SU-DHL-6 (cell line): Measurements from ENCODE around the gene TMEM109.

Experiments
- H2AFZ ChIP-seq: fragments of 200-600 bp; sonication (generic); 2 replicates; pipeline ENCODE4 v1.6.1; 2014; ENCODE audit warnings: low read depth, mild to moderate bottlenecking, moderate library complexity, mixed read lengths, antibody characterized with exemption, low read length; ENCODE audit not compliant: severe bottlenecking
- H3F3A ChIP-seq: fragments of 200-600 bp; shearing (Covaris generic); 2 replicates; pipeline ENCODE4 v1.6.0; 2016; ENCODE audit warnings: antibody characterized with exemption, mild to moderate bottlenecking; ENCODE audit not compliant: insufficient read depth
- H3K27ac ChIP-seq: fragments of 200-600 bp; sonication (generic); 2 replicates; pipeline ENCODE4 v1.5.1; 2016; ENCODE audit warnings: low read depth, mild to moderate bottlenecking, low read length, moderate library complexity, mixed read lengths
- H3K27me3 ChIP-seq: fragments of 200-600 bp; sonication (generic), shearing (Covaris generic); 2 replicates; pipeline ENCODE4 v1.6.0; 2014; ENCODE audit warnings: mild to moderate bottlenecking, low read length
- H3K36me3 ChIP-seq: fragments of 200-600 bp; sonication (generic); 2 replicates; pipeline ENCODE4 v1.6.1; 2014; ENCODE audit warnings: mild to moderate bottlenecking, low read length, mixed read lengths
- H3K4me2 ChIP-seq: fragments of 300-600, 200-600 bp; shearing (Covaris generic), sonication (generic); 2 replicates; pipeline ENCODE4 v1.6.0; 2014; ENCODE audit warnings: low read length, low read depth, mild to moderate bottlenecking; ENCODE audit not compliant: poor library complexity, severe bottlenecking
- H3K4me3 ChIP-seq: fragments of 200-600 bp; sonication (generic); 2 replicates; pipeline ENCODE4 v1.5.1; 2014; ENCODE audit warnings: antibody characterized with exemption, low read length, mild to moderate bottlenecking, mixed read lengths; ENCODE audit not compliant: insufficient read depth, poor library complexity, severe bottlenecking
- H3K79me2 ChIP-seq: fragments of 200-600 bp; sonication (generic); 2 replicates; pipeline ENCODE4 v1.6.1; 2014; ENCODE audit warnings: mild to moderate bottlenecking, low read length, moderate library complexity; ENCODE audit not compliant: insufficient read depth
- H3K9ac ChIP-seq: fragments of 200-600 bp; sonication (generic); 2 replicates; pipeline ENCODE4 v1.7.0; 2014; ENCODE audit warnings: mild to moderate bottlenecking, low read length
- H3K9me2 ChIP-seq: fragments of 200-600 bp; sonication (generic); replicated peaks from 2 replicates; pipeline ENCODE4 v1.6.1; 2014; ENCODE audit warnings: low read length; ENCODE audit not compliant: insufficient read depth
- H3K9me3 ChIP-seq: fragments of 200-600 bp; sonication (generic); 2 replicates; pipeline ENCODE4 v1.6.1; 2014; ENCODE audit warnings: low read length, mixed read lengths; ENCODE audit not compliant: insufficient read depth
- H4K20me1 ChIP-seq: fragments of 200-600 bp; sonication (generic); 2 replicates; pipeline ENCODE4 v1.6.1; 2014; ENCODE audit warnings: low read depth, mild to moderate bottlenecking, antibody characterized with exemption, low read length, moderate library complexity, mixed read lengths
- EZH2phosphoT487 ChIP-seq: fragments of 200-600 bp; sonication (generic), shearing (Covaris generic); conservative IDR thresholded peaks from 2 replicates; pipeline ENCODE4 v1.6.1; 2018; ENCODE audit warnings: mild to moderate bottlenecking, antibody characterized with exemption, low read length, moderate library complexity, mixed read lengths
- TF ChIP-seq, protein P1 (sequence below): fragments of 200-600 bp; sonication (generic); IDR thresholded peaks from one replicate; pipeline ENCODE4 v1.5.1; 2017; ENCODE audit warnings: antibody characterized with exemption, mild to moderate bottlenecking, low read length, moderate library complexity; ENCODE audit not compliant: insufficient read depth, poor library complexity, severe bottlenecking

Gene TMEM109

DNA sequence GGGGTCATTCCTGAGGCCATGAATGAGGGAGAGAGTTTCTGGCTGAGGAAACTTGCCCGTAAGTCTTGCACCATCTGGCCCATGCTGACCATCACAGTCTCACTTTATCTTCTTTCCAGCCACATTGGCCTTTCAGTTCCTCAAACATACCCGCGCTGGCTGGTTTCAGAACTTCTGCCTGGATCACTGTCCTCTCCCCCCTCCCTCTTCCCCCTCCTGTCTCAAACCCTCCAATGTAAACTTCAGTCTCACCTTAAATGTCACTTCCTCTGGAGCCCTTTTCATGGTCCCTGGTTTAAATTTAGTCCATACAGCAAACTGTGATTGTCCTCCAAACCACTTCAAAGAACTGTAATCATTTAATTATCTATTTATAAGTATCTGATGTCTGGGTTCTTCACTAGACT, 3.7 kb upstream of the TMEM109 start:
- no peak overlapping the region for H3K4me3 ChIP-seq
- H4K20me1 ChIP-seq: 0 out of 2 replicates have a peak, but pooled peaks cover under 1% of the 10 kb centered on the region
- H3K9ac ChIP-seq: no peak overlapping the region
- H3K9me2 ChIP-seq: no peaks in the 10 kb centered on the region
- peaks cover 10% of the 10 kb centered on the region for H3K79me2 ChIP-seq
- no peaks in the 10 kb centered on the region for H3K9me3 ChIP-seq
- H2AFZ ChIP-seq: no peak overlapping the region
- peaks cover 5% of the 10 kb centered on the region; the same call in 1 of the 2 replicates for H3F3A ChIP-seq
- TF ChIP-seq, protein P1, sequence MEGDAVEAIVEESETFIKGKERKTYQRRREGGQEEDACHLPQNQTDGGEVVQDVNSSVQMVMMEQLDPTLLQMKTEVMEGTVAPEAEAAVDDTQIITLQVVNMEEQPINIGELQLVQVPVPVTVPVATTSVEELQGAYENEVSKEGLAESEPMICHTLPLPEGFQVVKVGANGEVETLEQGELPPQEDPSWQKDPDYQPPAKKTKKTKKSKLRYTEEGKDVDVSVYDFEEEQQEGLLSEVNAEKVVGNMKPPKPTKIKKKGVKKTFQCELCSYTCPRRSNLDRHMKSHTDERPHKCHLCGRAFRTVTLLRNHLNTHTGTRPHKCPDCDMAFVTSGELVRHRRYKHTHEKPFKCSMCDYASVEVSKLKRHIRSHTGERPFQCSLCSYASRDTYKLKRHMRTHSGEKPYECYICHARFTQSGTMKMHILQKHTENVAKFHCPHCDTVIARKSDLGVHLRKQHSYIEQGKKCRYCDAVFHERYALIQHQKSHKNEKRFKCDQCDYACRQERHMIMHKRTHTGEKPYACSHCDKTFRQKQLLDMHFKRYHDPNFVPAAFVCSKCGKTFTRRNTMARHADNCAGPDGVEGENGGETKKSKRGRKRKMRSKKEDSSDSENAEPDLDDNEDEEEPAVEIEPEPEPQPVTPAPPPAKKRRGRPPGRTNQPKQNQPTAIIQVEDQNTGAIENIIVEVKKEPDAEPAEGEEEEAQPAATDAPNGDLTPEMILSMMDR: no peak
- TF ChIP-seq EZH2phosphoT487: no peak
- H3K27me3 ChIP-seq: no peaks in the 10 kb centered on the region
- H3K4me2 ChIP-seq: no peak overlapping the region
- no peak overlapping the region for H3K27ac ChIP-seq
- no peaks in the 10 kb centered on the region for H3K36me3 ChIP-seq

DNA sequence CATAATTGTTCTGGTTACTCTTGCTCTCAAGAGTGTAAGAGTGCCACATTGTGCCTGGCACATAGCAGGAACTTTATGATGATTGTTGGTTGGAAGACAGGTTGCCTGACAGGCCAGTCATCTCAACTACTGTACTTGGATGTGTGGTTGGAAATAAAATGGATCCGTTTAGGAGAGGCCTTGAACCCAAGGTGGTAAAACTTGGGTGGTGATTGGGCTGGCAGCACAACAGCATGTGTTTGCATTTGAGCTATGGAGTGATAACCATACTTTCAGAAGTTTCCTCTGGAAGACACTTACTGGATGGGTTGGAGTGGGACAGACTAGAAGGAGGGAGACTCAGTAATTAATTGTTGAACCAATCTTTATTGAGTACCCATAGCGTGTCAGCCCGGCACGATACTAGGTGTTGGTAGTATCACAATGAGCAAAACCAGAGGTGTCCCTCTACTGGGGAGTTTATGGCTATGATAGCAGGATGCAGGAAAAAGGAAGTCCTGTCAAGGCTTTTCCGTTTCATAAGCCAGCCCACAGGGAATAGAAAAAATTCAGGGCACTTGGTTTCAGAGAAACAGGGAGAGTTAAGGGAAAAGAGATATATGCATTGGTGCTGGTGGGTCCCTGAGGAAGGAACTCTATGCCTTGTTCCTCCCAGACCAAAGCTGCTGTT, 3.1 kb upstream of the TMEM109 start:
- H3K9me2 ChIP-seq: no peaks in the 10 kb centered on the region
- no peak overlapping the region for H3K27ac ChIP-seq
- H3K9me3 ChIP-seq: no peaks in the 10 kb centered on the region
- H4K20me1 ChIP-seq: no peaks in the 10 kb centered on the region
- H3K36me3 ChIP-seq: no peaks in the 10 kb centered on the region
- no peak overlapping the region for H3K4me2 ChIP-seq
- H3K27me3 ChIP-seq: no peaks in the 10 kb centered on the region
- no peak overlapping the region for H3K4me3 ChIP-seq
- peaks cover 8% of the 10 kb centered on the region for H3F3A ChIP-seq
- no peak overlapping the region for H3K9ac ChIP-seq
- no peak overlapping the region for H2AFZ ChIP-seq
- TF ChIP-seq, protein P1: no peak
- TF ChIP-seq EZH2phosphoT487: no peak
- peaks cover 7% of the 10 kb centered on the region for H3K79me2 ChIP-seq

GRCh38 chr11:60912223-60912850, 1.6 kb upstream of the TMEM109 start:
- Histone ChIP-seq H3K79me2 (peaks cover 18% of the 10 kb centered on the region), H3K9me3 (no peaks in the 10 kb centered on the region), H3K9me2 (no peaks in the 10 kb centered on the region), H3K36me3 (no peaks in the 10 kb centered on the region), H3K27ac (no peak overlapping the region), H3F3A (peaks cover 10% of the 10 kb centered on the region), H2AFZ (no peak overlapping the region), H3K4me2 (no peak overlapping the region), H3K27me3 (no peaks in the 10 kb centered on the region), H4K20me1 (no peaks in the 10 kb centered on the region), H3K9ac (no peak overlapping the region), H3K4me3 (no peak overlapping the region)
- TF ChIP-seq, protein P1: no peak
- TF ChIP-seq EZH2phosphoT487: no peak
